ENCODE results near the gene LRRC14B. TPM values are rescaled to one million over a fixed set of nuclear protein-coding genes. Genes with fewer than 3 reads are reported as not detected.
A peak's percentile ranks its signal among the peaks of the same experiment; 100 is the strongest.

The LRRC14B gene
- total and polyA plus RNA-seq, 2 of the 13 experiments (the other 11 are each of a cell fraction or from before 2014, with no cell fraction given) = not detected

DNA sequence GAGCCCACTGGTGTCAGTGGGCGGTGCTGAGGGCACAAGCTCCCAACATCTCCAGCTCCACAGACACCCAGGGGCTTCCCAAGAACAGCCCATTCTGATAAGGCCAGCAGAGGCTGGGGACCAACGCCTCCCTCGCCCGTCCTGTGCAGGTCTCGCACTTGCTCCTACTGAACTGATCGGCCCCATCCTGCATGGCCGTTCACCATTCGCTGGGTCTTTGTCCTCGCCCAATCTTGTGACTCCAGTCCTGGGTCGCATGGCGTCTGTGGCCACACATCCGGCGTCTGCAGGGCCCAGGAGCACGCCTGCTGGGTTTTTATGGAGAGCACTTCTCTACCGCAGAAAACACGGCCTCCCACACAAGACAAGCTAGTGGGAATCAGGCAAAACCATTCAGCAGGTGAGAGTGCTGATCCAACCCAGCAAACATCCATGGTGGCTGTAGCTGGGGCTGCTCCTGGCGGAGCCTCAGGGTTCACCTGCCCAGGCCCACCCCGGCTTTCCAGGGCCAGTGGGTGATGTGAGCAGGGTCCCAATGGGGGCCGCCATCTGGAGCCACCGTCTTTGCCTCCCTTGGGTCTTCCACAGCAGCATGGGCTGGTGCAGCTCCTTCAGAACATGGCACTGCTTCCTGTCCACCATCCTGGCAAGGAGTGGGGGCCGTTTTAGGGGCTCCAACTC, 7.4 kb downstream of the LRRC14B start:
- no peaks in the 10 kb centered on the region for H3K4me1 ChIP-seq (ENCODE audit: insufficient read depth, low read length)
- no peaks in the 10 kb centered on the region for H3K27me3 ChIP-seq (ENCODE audit: control insufficient read depth in 1 of 2, insufficient read depth in 2 of 2, low read length in 2 of 2)
- DNase-seq (ENCODE audit: low spot score) (no peak), ATAC-seq (no peak), FAIRE-seq (no peak)
- H2AFZ ChIP-seq (ENCODE audit: low read length) = no peak overlapping the region
- H3K79me2 ChIP-seq (ENCODE audit: insufficient read depth, low read length) = no peaks in the 10 kb centered on the region
- no peak overlapping the region for H3K4me3 ChIP-seq (replicated peaks in 1 of 3; ENCODE audit: insufficient read depth in 1 of 3, low read depth in 2 of 3, low read length in 3 of 3)
- no peak overlapping the region for H3K4me2 ChIP-seq (ENCODE audit: low read depth, low read length)
- BruUV-seq (replicated peaks) = no TSS peak
- H3K36me3 ChIP-seq (replicated peaks in 1 of 2; ENCODE audit: control insufficient read depth in 1 of 2, insufficient read depth in 2 of 2, low read length in 2 of 2) = peaks cover 4 to 5% of the 10 kb centered on the region in 2 experiments; a peak in 2 of 5 replicates
- intact Hi-C loops (cut with micrococcal nuclease; ENCODE audit: unreplicated experiment) = no loop called here
- WGBS (ENCODE audit: low lambda C conversion rate) = 95% methylated on average over 12 of the region's 21 CpGs
- ChIA-PET POLR2A (no interaction called here), CTCF (ENCODE audit: low intra/inter-chr PET ratio, low total read pairs) (no interaction called here)
- no peak overlapping the region for H3K9ac ChIP-seq (ENCODE audit: insufficient read depth, low read depth, low read length)
- in situ Hi-C loops (cut with HindIII; ENCODE audit: extremely low pct_ligation_motif_present, low pct_unique_long_range_greater_than_20kb) = no loop called here
- no peaks in the 10 kb centered on the region for H3K9me3 ChIP-seq (ENCODE audit: low read length)
- no peak overlapping the region for H3K27ac ChIP-seq (ENCODE audit: extremely low read length, insufficient read depth, low read length)
- H4K20me1 ChIP-seq (ENCODE audit: insufficient read depth, low read length) = no peaks in the 10 kb centered on the region; the same call in 1 of the 2 replicates
- TF ChIP-seq EED (CRISPR knock-in tag; IDR thresholded peaks at IDR 0.05) (no peak), AGO2 (optimal IDR thresholded peaks at IDR 0.05; ENCODE audit: low read depth, low read length) (peak; percentile 29), XRCC5 (optimal IDR thresholded peaks at IDR 0.05; ENCODE audit: low read length) (no peak), SRSF9 (IDR thresholded peaks at IDR 0.05; ENCODE audit: borderline replicate concordance, insufficient read depth, low read depth, low read length, poor library complexity, severe bottlenecking) (no peak), CBFB (CRISPR knock-in tag; IDR thresholded peaks at IDR 0.05) (no peak), SRY (CRISPR knock-in tag; IDR thresholded peaks at IDR 0.05) (0 out of 2 replicates have a peak, but pooled peaks have one; percentile 44), MTA1 (CRISPR knock-in tag; IDR thresholded peaks at IDR 0.05; ENCODE audit: borderline replicate concordance) (no peak), ARID5B (CRISPR knock-in tag; IDR thresholded peaks at IDR 0.05) (no peak), CC2D1A (CRISPR knock-in tag; IDR thresholded peaks at IDR 0.05) (no peak), TFDP2 (CRISPR knock-in tag; IDR thresholded peaks at IDR 0.05) (no peak)
- TF ChIP-seq, protein P1, sequence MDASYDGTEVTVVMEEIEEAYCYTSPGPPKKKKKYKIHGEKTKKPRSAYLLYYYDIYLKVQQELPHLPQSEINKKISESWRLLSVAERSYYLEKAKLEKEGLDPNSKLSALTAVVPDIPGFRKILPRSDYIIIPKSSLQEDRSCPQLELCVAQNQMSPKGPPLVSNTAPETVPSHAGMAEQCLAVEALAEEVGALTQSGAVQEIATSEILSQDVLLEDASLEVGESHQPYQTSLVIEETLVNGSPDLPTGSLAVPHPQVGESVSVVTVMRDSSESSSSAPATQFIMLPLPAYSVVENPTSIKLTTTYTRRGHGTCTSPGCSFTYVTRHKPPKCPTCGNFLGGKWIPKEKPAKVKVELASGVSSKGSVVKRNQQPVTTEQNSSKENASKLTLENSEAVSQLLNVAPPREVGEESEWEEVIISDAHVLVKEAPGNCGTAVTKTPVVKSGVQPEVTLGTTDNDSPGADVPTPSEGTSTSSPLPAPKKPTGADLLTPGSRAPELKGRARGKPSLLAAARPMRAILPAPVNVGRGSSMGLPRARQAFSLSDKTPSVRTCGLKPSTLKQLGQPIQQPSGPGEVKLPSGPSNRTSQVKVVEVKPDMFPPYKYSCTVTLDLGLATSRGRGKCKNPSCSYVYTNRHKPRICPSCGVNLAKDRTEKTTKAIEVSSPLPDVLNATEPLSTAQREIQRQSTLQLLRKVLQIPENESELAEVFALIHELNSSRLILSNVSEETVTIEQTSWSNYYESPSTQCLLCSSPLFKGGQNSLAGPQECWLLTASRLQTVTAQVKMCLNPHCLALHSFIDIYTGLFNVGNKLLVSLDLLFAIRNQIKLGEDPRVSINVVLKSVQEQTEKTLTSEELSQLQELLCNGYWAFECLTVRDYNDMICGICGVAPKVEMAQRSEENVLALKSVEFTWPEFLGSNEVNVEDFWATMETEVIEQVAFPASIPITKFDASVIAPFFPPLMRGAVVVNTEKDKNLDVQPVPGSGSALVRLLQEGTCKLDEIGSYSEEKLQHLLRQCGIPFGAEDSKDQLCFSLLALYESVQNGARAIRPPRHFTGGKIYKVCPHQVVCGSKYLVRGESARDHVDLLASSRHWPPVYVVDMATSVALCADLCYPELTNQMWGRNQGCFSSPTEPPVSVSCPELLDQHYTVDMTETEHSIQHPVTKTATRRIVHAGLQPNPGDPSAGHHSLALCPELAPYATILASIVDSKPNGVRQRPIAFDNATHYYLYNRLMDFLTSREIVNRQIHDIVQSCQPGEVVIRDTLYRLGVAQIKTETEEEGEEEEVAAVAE (CRISPR knock-in tag; IDR thresholded peaks at IDR 0.05; ENCODE audit: borderline replicate concordance) = no peak
- TF ChIP-seq, protein P2, sequence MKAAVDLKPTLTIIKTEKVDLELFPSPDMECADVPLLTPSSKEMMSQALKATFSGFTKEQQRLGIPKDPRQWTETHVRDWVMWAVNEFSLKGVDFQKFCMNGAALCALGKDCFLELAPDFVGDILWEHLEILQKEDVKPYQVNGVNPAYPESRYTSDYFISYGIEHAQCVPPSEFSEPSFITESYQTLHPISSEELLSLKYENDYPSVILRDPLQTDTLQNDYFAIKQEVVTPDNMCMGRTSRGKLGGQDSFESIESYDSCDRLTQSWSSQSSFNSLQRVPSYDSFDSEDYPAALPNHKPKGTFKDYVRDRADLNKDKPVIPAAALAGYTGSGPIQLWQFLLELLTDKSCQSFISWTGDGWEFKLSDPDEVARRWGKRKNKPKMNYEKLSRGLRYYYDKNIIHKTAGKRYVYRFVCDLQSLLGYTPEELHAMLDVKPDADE (CRISPR knock-in tag; IDR thresholded peaks at IDR 0.05) = no peak
